K562 (cell line): ENCODE results near the gene SUMF1. TPM values are rescaled to one million over a fixed set of nuclear protein-coding genes. Genes with fewer than 3 reads are reported as not detected.

Experiments
- ATAC-seq: fragments of 200-7000 bp; cut with Tn5 transposase; 3 replicates; pipeline ENCODE4 v1.9.1; 2020; ENCODE audit warnings: moderate library complexity
- BruUV-seq: library from RNA; stranded (reverse); fragments of 400-500 nt; replicated peaks from 2 replicates; lab custom pipeline; 2021; lab: Mats Ljungman, UMichigan
- CTCF ChIA-PET: fragments of 300-600 bp; formaldehyde crosslinking; extraction: SDS; loops from one replicate; lab custom pipeline; 2021; ENCODE audit warnings: low intra/inter-chr PET ratio; lab: Yijun Ruan, JAX
- POLR2A ChIA-PET: fragments of 300-600, 350-650 bp; sonication (Branson Sonifier 250); formaldehyde crosslinking; extraction: SDS; loops from one replicate; lab custom pipeline; 2021; ENCODE audit warnings: antibody characterized with exemption, inconsistent platforms; lab: Yijun Ruan, JAX
- DNase-seq, 4 experiments: peaks; one replicate each; pipeline versions ENCODE4 v3.0.0 to v3.0.0-alpha.2; 2011 to 2018; ENCODE audit warnings: low spot score in 3 of 4, mixed read lengths in 3 of 4; ENCODE audit errors: extremely low read depth in 1 of 4
- FAIRE-seq: peaks from 2 replicates; lab custom pipeline; 2011; peaks lifted over from hg19 to GRCh38; lab: Jason Lieb, UNC
- H2AFZ ChIP-seq: 2 replicates; pipeline ENCODE4 v1.6.0; 2011; ENCODE audit warnings: low read depth, low read length, control low read depth, inconsistent platforms
- H3K27ac ChIP-seq: fragments of 200-600 bp; 3 replicates; pipeline ENCODE4 v1.8.0; 2011; ENCODE audit warnings: low read depth, mild to moderate bottlenecking, control low read depth, inconsistent platforms, low read length, moderate library complexity, mixed read lengths; ENCODE audit errors: extremely low read depth
- H3K27me3 ChIP-seq, 2 experiments: fragments of 300-600 bp in 1 of 2; 2 replicates in 1 of 2; 3 replicates in 1 of 2; pipeline versions ENCODE4 v1.6.0 to v1.8.0; 2011; ENCODE audit warnings: inconsistent platforms in 2 of 2, low read length in 2 of 2, mild to moderate bottlenecking in 1 of 2, mixed read lengths in 1 of 2, moderate library complexity in 1 of 2; ENCODE audit not compliant: control insufficient read depth in 2 of 2, insufficient read depth in 2 of 2
- H3K36me3 ChIP-seq: fragments of 300-600 bp; 3 replicates; pipeline ENCODE4 v1.8.0; 2011; ENCODE audit warnings: mild to moderate bottlenecking, low read length, inconsistent platforms; ENCODE audit not compliant: control insufficient read depth, insufficient read depth
- H3K4me1 ChIP-seq, 2 experiments: fragments of 200-600 bp in 1 of 2; replicated peaks in 1 of 2; 2 replicates in 1 of 2; 3 replicates in 1 of 2; pipeline versions ENCODE4 v1.5.1 to v1.8.0; 2011; ENCODE audit warnings: inconsistent platforms in 2 of 2, low read length in 2 of 2, mild to moderate bottlenecking in 1 of 2, mixed read lengths in 1 of 2, moderate library complexity in 1 of 2; ENCODE audit not compliant: control insufficient read depth in 2 of 2, insufficient read depth in 2 of 2
- H3K4me2 ChIP-seq: 2 replicates; pipeline ENCODE4 v1.6.1; 2011; ENCODE audit warnings: low read length, control low read depth, inconsistent platforms, mixed read lengths; ENCODE audit not compliant: insufficient read depth
- H3K4me3 ChIP-seq: fragments of 200-600 bp; sonication (generic), shearing (Covaris generic); 2 replicates; pipeline ENCODE4 v1.5.1; 2016; ENCODE audit warnings: control low read depth, inconsistent platforms
- H3K79me2 ChIP-seq: fragments of 200-600 bp; 3 replicates; pipeline ENCODE4 v1.8.0; 2011; ENCODE audit warnings: low read length, inconsistent platforms; ENCODE audit not compliant: control insufficient read depth, insufficient read depth
- H3K9ac ChIP-seq, 2 experiments: 2 replicates each; pipeline versions ENCODE4 v1.6.0 to v1.6.1; 2011; ENCODE audit warnings: low read depth in 2 of 2, low read length in 2 of 2, control low read depth in 1 of 2, inconsistent platforms in 1 of 2, mild to moderate bottlenecking in 1 of 2, mixed read lengths in 1 of 2; ENCODE audit not compliant: insufficient read depth in 1 of 2
- H3K9me1 ChIP-seq: one replicate; pipeline ENCODE4 v1.6.0; 2011; ENCODE audit warnings: inconsistent platforms, mild to moderate bottlenecking, low read length, moderate library complexity; ENCODE audit not compliant: control insufficient read depth, insufficient read depth
- H3K9me3 ChIP-seq: replicated peaks from 2 replicates; pipeline ENCODE4 v1.5.1; 2011; ENCODE audit warnings: low read depth, low read length, inconsistent platforms; ENCODE audit not compliant: control insufficient read depth, insufficient read depth
- H4K20me1 ChIP-seq: replicated peaks from 2 replicates; pipeline ENCODE4 v1.6.1; 2011; ENCODE audit warnings: low read length, inconsistent platforms, mixed read lengths; ENCODE audit not compliant: control insufficient read depth, insufficient read depth
- BCOR ChIP-seq: fragments of 450-650 bp; IDR thresholded peaks from 2 replicates; pipeline ENCODE4 v1.6.1; 2016
- CHCHD3 ChIP-seq: fragments of 250-450 bp; sonication (Bioruptor Pico); IDR thresholded peaks from 2 replicates; pipeline ENCODE4 v2.1.2; 2022; ENCODE audit warnings: mild to moderate bottlenecking
- DIDO1 ChIP-seq: fragments of 450-650 bp; IDR thresholded peaks from 2 replicates; pipeline ENCODE4 v1.6.1; 2016; ENCODE audit warnings: low read depth, missing biosample characterization, missing genetic modification characterization
- DNMT1 ChIP-seq: fragments of 450-650 bp; IDR thresholded peaks from 2 replicates; pipeline ENCODE4 v1.6.1; 2016; ENCODE audit warnings: antibody characterized with exemption, mild to moderate bottlenecking
- FOSL1 ChIP-seq: fragments of 200-800 bp; sonication (Bioruptor generic); conservative IDR thresholded peaks from 2 replicates; pipeline ENCODE4 v1.6.1; 2016; ENCODE audit warnings: missing genetic modification characterization, missing compliant biosample characterization
- FOXJ3 ChIP-seq: sonication (generic); formaldehyde crosslinking; IDR thresholded peaks from 2 replicates; pipeline ENCODE4 v1.4.0; 2020; ENCODE audit warnings: mild to moderate bottlenecking, missing genetic modification reagents
- HNRNPUL1 ChIP-seq: fragments of 200-400 bp; formaldehyde crosslinking; IDR thresholded peaks from 2 replicates; pipeline ENCODE4 v1.6.1; 2017; ENCODE audit warnings: low read length
- MAFK ChIP-seq: IDR thresholded peaks from 2 replicates; pipeline ENCODE4 v1.6.1; 2011; ENCODE audit warnings: low read length, improper control_type of control experiment
- NCOA1 ChIP-seq: fragments of 450-650 bp; IDR thresholded peaks from 2 replicates; pipeline ENCODE4 v1.6.1; 2016; ENCODE audit warnings: low read depth
- NFATC3 ChIP-seq: fragments of 450-650 bp; IDR thresholded peaks from 2 replicates; pipeline ENCODE4 v1.6.1; 2017; ENCODE audit warnings: mild to moderate bottlenecking
- RBBP5 ChIP-seq: fragments of 200-600 bp; sonication (generic); IDR thresholded peaks from 2 replicates; pipeline ENCODE4 v1.6.1; 2012; ENCODE audit warnings: borderline replicate concordance, mild to moderate bottlenecking, low read length, control low read depth, inconsistent platforms; ENCODE audit not compliant: insufficient read depth, poor library complexity, severe bottlenecking
- SAFB2 ChIP-seq: fragments of 200-400 bp; formaldehyde crosslinking; IDR thresholded peaks from 2 replicates; pipeline ENCODE4 v1.6.1; 2018; ENCODE audit warnings: borderline replicate concordance, low read length, low read depth, moderate library complexity; ENCODE audit not compliant: severe bottlenecking
- ZNF717 ChIP-seq: fragments of 250-450 bp; sonication (Bioruptor Pico); IDR thresholded peaks from 2 replicates; pipeline ENCODE4 v1.5.0; 2021
- whole genome bisulfite sequencing: fragments of 100-300 bp; shearing (Covaris generic); methylation state at CpG from one replicate; pipeline ENCODE4 v1.1.6; 2016; ENCODE audit warnings: low coverage, mixed read lengths; ENCODE audit not compliant: insufficient coverage; ENCODE audit errors: missing lambda C conversion rate; 5-methylcytosine and 5-hydroxymethylcytosine counted together
- in situ Hi-C: fragments of 300-500 bp; cut with MboI; formaldehyde crosslinking; loops from 4 replicates; pipeline ENCODE4 v1.15.0; 2018; ENCODE audit warnings: inconsistent platforms, mixed read lengths
- intact Hi-C: fragments of 100-400 bp; cut with micrococcal nuclease; formaldehyde crosslinking; loops from 2 replicates; pipeline ENCODE4 v1.14.2; 2022
- polyA plus RNA-seq, 8 experiments: library from polyadenylated mRNA; depleted of rRNA in 4 of 8; stranded (reverse) in 5 of 8; unstranded in 3 of 8; fragments of >200 nt; fragmentation: Nextera tagmentation in 2 of 8; fragmentation: Illumina TruSeq in 1 of 8; extraction: Ambion mirVana in 2 of 8; extraction: Trizol in 1 of 8; gene quantifications; 2 replicates each; pipeline versions ENCODE4 v1.2.1 to v1.2.3, GENCODE V29; 2011 to 2014; ENCODE audit warnings: inconsistent platforms in 1 of 8, missing spikeins in 1 of 8
- total RNA-seq, 7 experiments: library from RNA; depleted of rRNA in 6 of 7; stranded (reverse); fragments of >200 nt in 6 of 7; fragmentation: Illumina TruSeq in 2 of 7; extraction: Trizol in 2 of 7; gene quantifications; 2 replicates each; pipeline versions ENCODE4 v1.2.1 to v1.2.3, GENCODE V29; 2011 to 2021; ENCODE audit warnings: low replicate concordance in 1 of 7

The SUMF1 gene
- total and polyA plus RNA-seq, 9 of the 15 experiments (the other 6 are each of a cell fraction or from before 2014, with no cell fraction given) = 1.3 to 7.4 (median 4.2) TPM

- TF ChIP-seq RBBP5 (no peak), FOXJ3 (no peak), CHCHD3 (no peak), MAFK (no peak), DNMT1 (no peak), HNRNPUL1 (no peak), NCOA1 (no peak), ZNF717 (CRISPR knock-in tag) (no peak)
- TF ChIP-seq, all 486 proteins: peak for 0
Measured at GRCh38 chr3:4406746-4407568, 60.1 kb downstream of the SUMF1 start (continued).

- H3K4me3 ChIP-seq = no peak overlapping the region
- H4K20me1 ChIP-seq = no peaks in the 10 kb centered on the region
- BruUV-seq = no TSS peak
- TF ChIP-seq NFATC3 = no peak
- no peak for TF ChIP-seq SAFB2
- TF ChIP-seq FOSL1 = no peak
- no peak for TF ChIP-seq DIDO1
- TF ChIP-seq BCOR = no peak
- no peak overlapping the region for H3K9ac ChIP-seq
- intact Hi-C loops = no loop called here
- peaks cover 0 to 14% of the 10 kb centered on the region in 2 experiments; a peak in 2 of 5 replicates for H3K4me1 ChIP-seq
- no peak overlapping the region for H2AFZ ChIP-seq
- H3K4me2 ChIP-seq = no peak overlapping the region
- H3K36me3 ChIP-seq = no peaks in the 10 kb centered on the region
- no peak overlapping the region for H3K27ac ChIP-seq
- no peak for DNase-seq
- 9% methylated on average over 1 of the region's 2 CpGs for WGBS
- in situ Hi-C loops = no loop called here
- no peaks in the 10 kb centered on the region for H3K9me3 ChIP-seq
- H3K27me3 ChIP-seq = no peaks in the 10 kb centered on the region
- no peak for FAIRE-seq
- no peaks in the 10 kb centered on the region for H3K9me1 ChIP-seq
- ChIA-PET CTCF (no interaction called here), POLR2A (interaction anchor here (0.6 to 2.8 kb wide), 2 partner anchors 21 to 89 kb away, joined by 3 to 13 read pairs; partner anchors contain the start of gene ITPR1)
- no peak for ATAC-seq
- H3K79me2 ChIP-seq = no peaks in the 10 kb centered on the region
Measured at GRCh38 chr3:4404881-4405280, 62.2 kb downstream of the SUMF1 start.
